ENCODE measurements around the gene BPNT1. TPM values are rescaled to one million over a fixed set of nuclear protein-coding genes. Genes with fewer than 3 reads are reported as not detected.

Gene BPNT1
- total and polyA plus RNA-seq, 2 of the 13 experiments (the other 11 are each of a cell fraction or from before 2014, with no cell fraction given), result 35.2 to 43.9 TPM

DNA sequence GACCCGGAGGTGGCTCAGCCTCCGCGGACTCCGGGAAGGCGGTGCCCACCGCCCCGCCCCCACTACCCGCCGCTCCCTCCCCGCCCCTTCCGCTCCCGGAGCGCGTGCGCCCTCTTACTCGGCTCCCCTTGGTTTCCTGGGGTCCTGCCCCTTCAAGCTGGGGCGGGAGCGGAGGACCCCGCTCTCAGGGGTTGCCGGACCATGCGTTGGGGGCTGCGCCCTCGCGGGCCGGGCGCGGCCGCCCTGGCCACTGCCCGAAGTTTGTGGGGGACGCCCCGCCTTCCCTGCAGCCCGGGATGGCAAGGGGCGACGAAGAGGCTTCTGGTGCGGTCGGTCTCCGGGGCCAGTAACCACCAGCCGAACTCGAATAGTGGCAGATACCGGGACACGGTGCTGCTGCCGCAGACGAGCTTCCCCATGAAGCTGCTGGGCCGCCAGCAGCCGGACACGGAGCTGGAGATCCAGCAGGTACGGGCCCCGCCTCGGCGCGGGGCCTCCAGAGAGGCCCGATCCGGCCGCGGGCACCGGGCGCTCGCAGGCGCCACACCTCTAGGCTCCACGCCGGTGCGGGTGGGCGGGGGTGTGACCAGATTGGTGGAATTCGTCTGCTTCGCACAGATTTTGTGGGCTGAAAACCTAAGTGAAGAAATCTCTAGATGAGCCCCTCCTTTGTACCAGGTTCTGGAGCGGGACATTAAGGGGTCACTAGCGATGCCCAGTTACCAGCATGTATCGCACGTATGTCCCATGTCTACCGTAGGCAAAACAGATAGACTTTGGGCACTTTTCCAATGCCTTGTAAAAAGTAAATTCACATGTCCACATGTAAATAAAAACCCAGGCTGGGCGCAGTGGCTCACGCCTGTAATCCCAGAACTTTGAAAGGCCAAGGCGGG lies 4.7 kb upstream of the BPNT1 start, which contains the start of gene IARS2 (continued):
- TF ChIP-seq, protein P1, sequence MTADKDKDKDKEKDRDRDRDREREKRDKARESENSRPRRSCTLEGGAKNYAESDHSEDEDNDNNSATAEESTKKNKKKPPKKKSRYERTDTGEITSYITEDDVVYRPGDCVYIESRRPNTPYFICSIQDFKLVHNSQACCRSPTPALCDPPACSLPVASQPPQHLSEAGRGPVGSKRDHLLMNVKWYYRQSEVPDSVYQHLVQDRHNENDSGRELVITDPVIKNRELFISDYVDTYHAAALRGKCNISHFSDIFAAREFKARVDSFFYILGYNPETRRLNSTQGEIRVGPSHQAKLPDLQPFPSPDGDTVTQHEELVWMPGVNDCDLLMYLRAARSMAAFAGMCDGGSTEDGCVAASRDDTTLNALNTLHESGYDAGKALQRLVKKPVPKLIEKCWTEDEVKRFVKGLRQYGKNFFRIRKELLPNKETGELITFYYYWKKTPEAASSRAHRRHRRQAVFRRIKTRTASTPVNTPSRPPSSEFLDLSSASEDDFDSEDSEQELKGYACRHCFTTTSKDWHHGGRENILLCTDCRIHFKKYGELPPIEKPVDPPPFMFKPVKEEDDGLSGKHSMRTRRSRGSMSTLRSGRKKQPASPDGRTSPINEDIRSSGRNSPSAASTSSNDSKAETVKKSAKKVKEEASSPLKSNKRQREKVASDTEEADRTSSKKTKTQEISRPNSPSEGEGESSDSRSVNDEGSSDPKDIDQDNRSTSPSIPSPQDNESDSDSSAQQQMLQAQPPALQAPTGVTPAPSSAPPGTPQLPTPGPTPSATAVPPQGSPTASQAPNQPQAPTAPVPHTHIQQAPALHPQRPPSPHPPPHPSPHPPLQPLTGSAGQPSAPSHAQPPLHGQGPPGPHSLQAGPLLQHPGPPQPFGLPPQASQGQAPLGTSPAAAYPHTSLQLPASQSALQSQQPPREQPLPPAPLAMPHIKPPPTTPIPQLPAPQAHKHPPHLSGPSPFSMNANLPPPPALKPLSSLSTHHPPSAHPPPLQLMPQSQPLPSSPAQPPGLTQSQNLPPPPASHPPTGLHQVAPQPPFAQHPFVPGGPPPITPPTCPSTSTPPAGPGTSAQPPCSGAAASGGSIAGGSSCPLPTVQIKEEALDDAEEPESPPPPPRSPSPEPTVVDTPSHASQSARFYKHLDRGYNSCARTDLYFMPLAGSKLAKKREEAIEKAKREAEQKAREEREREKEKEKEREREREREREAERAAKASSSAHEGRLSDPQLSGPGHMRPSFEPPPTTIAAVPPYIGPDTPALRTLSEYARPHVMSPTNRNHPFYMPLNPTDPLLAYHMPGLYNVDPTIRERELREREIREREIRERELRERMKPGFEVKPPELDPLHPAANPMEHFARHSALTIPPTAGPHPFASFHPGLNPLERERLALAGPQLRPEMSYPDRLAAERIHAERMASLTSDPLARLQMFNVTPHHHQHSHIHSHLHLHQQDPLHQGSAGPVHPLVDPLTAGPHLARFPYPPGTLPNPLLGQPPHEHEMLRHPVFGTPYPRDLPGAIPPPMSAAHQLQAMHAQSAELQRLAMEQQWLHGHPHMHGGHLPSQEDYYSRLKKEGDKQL (CRISPR knock-in tag; IDR thresholded peaks at IDR 0.05; ENCODE audit: low read depth), result no peak
- TF ChIP-seq ZNF768 (CRISPR knock-in tag; IDR thresholded peaks at IDR 0.05) (peak; percentile 63; the same call in 1 of the 2 replicates), E2F1 (CRISPR knock-in tag; IDR thresholded peaks at IDR 0.05) (0 out of 2 replicates have a peak, but pooled peaks have one; percentile 35), CENPBD1 (CRISPR knock-in tag; IDR thresholded peaks at IDR 0.05; ENCODE audit: borderline replicate concordance, low read depth) (no peak), FOSL1 (CRISPR knock-in tag; IDR thresholded peaks at IDR 0.05; ENCODE audit: borderline replicate concordance) (0 out of 2 replicates have a peak, but pooled peaks have one; percentile 25), ZNF3 (CRISPR knock-in tag; IDR thresholded peaks at IDR 0.05) (no peak), RELA (CRISPR knock-in tag; IDR thresholded peaks at IDR 0.05) (no peak), ZMYM3 (CRISPR knock-in tag; IDR thresholded peaks at IDR 0.05) (no peak), CCDC6 (CRISPR knock-in tag; IDR thresholded peaks at IDR 0.05) (no peak), SRSF4 (IDR thresholded peaks at IDR 0.05; ENCODE audit: low read depth, low read length, poor library complexity, severe bottlenecking) (no peak), DR1 (CRISPR knock-in tag; IDR thresholded peaks at IDR 0.05) (0 out of 2 replicates have a peak, but pooled peaks have one; percentile 52), GMEB1 (CRISPR knock-in tag; IDR thresholded peaks at IDR 0.05; ENCODE audit: borderline replicate concordance) (0 out of 2 replicates have a peak, but pooled peaks have one; percentile 47), POLR2A (IDR thresholded peaks at IDR 0.05; ENCODE audit: insufficient read depth in 1 of 2, low read depth in 2 of 2, low read length in 2 of 2) (peak; percentile 58 to 87; a peak in 3 of 4 replicates)
- TF ChIP-seq, protein P2, sequence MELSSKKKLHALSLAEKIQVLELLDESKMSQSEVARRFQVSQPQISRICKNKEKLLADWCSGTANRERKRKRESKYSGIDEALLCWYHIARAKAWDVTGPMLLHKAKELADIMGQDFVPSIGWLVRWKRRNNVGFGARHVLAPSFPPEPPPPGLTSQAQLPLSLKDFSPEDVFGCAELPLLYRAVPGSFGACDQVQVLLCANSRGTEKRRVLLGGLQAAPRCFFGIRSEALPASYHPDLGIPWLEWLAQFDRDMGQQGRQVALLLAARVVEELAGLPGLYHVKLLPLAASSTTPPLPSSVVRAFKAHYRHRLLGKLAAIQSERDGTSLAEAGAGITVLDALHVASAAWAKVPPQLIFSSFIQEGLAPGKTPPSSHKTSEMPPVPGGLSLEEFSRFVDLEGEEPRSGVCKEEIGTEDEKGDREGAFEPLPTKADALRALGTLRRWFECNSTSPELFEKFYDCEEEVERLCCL (CRISPR knock-in tag; IDR thresholded peaks at IDR 0.05; ENCODE audit: borderline replicate concordance), result no peak
- TF ChIP-seq, protein P3, sequence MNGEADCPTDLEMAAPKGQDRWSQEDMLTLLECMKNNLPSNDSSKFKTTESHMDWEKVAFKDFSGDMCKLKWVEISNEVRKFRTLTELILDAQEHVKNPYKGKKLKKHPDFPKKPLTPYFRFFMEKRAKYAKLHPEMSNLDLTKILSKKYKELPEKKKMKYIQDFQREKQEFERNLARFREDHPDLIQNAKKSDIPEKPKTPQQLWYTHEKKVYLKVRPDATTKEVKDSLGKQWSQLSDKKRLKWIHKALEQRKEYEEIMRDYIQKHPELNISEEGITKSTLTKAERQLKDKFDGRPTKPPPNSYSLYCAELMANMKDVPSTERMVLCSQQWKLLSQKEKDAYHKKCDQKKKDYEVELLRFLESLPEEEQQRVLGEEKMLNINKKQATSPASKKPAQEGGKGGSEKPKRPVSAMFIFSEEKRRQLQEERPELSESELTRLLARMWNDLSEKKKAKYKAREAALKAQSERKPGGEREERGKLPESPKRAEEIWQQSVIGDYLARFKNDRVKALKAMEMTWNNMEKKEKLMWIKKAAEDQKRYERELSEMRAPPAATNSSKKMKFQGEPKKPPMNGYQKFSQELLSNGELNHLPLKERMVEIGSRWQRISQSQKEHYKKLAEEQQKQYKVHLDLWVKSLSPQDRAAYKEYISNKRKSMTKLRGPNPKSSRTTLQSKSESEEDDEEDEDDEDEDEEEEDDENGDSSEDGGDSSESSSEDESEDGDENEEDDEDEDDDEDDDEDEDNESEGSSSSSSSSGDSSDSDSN (CRISPR knock-in tag; IDR thresholded peaks at IDR 0.05), result peak; percentile 96

Data from HepG2 (cell line).